GM20000 (cell line): ENCODE data around the gene VAPB.
"Not testable (repeated sequence)": the region's sequence is repeated elsewhere in the genome, so short reads cannot be mapped to it uniquely, and the experiment has no call there.

ENCODE experiments used
- DNase-seq: peaks from one replicate; pipeline ENCODE4 v3.0.0; 2012; ENCODE audit warnings: low spot score
- CTCF ChIP-seq: IDR thresholded peaks from 2 replicates; pipeline ENCODE4 v1.5.1; 2012; ENCODE audit warnings: mild to moderate bottlenecking, control low read depth; ENCODE audit errors: extremely low read depth, missing control alignments

The VAPB gene

DNA sequence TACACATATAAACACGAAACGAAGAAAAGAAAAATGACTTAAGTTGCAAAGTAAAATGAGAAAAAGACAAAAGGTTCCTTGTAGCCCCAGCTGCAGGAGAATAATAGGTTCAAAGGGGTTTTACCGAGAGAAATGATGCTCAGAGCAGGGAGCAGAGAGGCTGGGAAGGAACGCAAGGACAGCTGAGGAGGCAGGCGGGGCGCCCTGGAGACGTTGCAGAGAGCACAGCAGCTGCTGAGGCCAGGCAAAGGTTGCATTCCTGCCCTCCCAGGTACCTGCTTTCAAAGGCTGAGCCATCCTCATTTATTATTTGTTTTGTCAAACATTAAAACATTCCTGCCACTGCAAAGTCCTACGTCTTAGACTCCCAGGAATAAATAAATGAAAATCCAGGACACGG is 16.2 kb upstream of the VAPB start:
- DNase-seq, result no peak
- TF ChIP-seq CTCF, result no peak

DNA sequence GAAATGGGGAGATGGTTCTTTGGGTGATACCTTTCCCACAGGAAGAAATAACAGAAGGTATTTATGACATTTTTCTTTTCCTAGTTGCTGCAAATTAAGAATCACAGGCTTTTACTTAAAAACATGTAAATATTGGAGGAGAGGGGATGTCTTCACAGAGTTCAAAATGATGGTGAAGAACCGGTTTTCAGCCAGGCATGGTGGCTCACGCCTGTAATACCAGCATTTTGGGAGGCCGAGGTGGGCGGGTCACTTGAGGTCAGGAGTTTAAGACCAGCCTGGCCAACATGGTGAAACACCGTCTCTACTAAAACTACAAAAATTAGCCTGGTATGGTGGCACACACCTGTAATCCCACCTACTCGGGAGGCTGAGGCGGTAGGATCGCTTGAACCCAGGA is 15.7 kb upstream of the VAPB start:
- not testable (repeated sequence) for DNase-seq

DNA sequence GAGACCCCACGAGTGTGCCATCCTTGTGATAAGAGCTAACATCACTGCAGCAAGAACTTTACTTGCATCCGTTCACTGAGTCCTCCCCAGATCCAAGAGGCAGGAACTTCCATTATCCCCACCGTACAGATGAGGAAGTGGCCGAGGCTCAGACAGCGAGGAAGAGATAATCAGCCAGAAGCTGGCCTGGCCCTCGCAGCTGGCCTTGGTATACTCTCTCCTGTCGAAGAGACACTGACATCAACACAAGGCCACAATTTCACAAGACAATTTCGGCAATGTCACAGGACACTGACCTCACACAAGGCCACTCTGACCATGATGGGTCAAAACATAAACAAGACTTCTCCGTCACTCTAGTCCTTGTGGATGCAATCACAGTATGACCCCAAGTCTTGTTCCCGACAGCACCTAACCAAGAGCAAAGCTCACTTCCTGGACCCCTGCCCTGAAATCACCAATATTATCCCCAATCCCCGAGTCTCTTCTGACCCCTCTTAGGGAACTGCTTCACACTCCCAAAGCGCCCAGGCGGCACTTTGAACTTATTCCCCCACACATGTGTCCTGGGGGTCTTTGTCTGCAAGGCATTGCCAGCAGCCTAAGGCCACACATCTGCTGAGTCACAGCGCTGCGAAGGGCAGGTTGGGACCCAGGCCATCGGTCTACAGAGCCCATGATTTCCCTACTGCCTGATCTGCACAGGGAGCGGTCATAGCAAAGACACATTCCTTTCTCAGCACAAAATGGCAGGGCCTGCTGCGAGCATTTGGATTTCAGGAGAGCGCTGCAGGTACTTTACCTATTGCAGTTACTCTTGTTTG is 14.8 kb upstream of the VAPB start:
- DNase-seq, result no peak
- TF ChIP-seq CTCF, result no peak

- DNase-seq, result no peak
- no peak for TF ChIP-seq CTCF
These were observed 13.9 kb upstream of the VAPB start for GRCh38 chr20:58374906-58375758.

DNA sequence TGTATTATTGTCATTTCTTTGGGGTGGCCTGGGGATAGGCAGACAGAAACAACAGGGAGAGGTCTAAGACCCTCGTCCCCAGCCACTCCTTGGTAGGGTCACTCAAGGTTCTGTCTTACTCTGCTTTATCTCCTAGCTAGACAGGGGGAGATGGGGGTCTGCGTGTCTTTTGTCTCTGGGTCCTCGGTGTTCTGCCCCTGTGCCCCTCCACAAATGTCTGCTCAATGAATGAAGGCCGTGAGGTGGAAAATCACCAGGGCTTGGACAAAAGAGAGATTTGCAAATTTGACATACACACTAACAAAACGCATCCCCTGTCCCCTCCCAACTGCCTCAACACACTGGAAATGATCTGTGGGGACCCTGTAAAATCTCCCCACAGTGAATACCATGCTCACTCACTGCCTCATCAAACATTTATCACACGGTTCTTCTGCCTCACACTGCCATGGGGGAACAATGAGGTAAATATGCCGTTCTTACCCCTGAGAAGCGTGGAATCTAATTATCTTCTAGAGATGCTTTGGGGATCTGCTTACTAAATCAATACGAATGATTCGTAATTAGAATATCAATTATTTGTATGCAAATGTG is 13.2 kb upstream of the VAPB start:
- no peak for DNase-seq
- TF ChIP-seq CTCF, result no peak

- TF ChIP-seq CTCF, result no peak
- DNase-seq, result no peak
These were observed 12.0 kb upstream of the VAPB start for GRCh38 chr20:58377017-58377416.

- no peak for DNase-seq
- no peak for TF ChIP-seq CTCF
These were observed 11.1 kb upstream of the VAPB start for GRCh38 chr20:58377766-58378401.
